Astrocyte (in vitro differentiated cells and primary cell): ENCODE data around the gene CTBP2.

ENCODE experiments used
- CTCF ChIP-seq: IDR thresholded peaks from 2 replicates; pipeline ENCODE4 v1.5.1; 2011; ENCODE audit warnings: low read depth, mild to moderate bottlenecking, inconsistent platforms, low read length, moderate library complexity; ENCODE audit not compliant: insufficient read depth
- EZH2 ChIP-seq: IDR thresholded peaks from 2 replicates; pipeline ENCODE4 v1.6.1; 2012; ENCODE audit warnings: mild to moderate bottlenecking, low read length, inconsistent platforms; ENCODE audit not compliant: insufficient read depth

DNA sequence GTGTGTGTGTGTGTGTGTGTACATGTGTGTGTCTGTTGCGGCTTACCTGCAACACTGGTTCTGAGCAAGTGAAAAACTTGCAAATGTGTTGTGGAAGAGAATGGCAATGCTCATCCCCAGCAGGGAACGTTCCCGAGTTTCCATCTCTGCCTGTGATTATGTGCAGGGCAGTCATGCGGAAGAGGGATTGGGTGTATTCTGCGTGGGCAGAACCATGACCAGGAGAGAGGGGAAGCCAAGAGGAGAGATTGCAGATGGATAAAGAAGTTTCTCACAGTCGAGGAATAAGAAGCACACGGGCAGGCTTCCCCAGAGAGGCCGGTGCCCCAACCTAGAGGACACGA is 99.9 kb downstream of the CTBP2 start:
- TF ChIP-seq CTCF (no peak), EZH2 (no peak)
